Raji (cell line): Measurements from ENCODE around the gene SLC6A7.

ENCODE experiments used
- POLR2A ChIP-seq: IDR thresholded peaks from 2 replicates; pipeline ENCODE4 v1.6.1; 2011; ENCODE audit warnings: low read depth, low read length, control low read depth; ENCODE audit not compliant: insufficient read depth

Gene SLC6A7

GRCh38 chr5:150235500-150235854 lies 45.6 kb downstream of the SLC6A7 start:
- no peak for TF ChIP-seq POLR2A

DNA sequence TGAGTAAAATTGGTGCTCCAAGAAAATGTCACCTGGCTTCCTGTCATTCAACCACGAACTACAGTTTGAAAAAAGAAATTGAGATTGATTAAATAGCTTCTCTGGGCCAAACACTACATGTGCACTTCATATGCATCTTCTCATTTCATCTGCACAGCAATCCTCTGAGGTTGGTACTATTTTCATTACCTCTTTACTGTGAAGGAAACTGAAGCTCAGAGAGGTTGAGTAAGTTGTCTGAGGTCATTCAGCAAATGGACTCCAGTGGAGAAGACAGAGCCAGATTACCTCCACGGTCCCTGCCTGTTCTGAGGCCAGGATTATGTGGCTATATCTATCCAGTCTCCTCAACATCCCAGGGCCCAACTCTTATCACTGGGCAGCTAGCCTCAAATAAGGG lies 46.5 kb downstream of the SLC6A7 start:
- TF ChIP-seq POLR2A: no peak

- no peak for TF ChIP-seq POLR2A
Observed at GRCh38 chr5:150236981-150237754, 47.3 kb downstream of the SLC6A7 start.

GRCh38 chr5:150238646-150239045 lies 48.8 kb downstream of the SLC6A7 start:
- TF ChIP-seq POLR2A: no peak

GRCh38 chr5:150239099-150239793 lies 49.4 kb downstream of the SLC6A7 start:
- no peak for TF ChIP-seq POLR2A

GRCh38 chr5:150239794-150240122 lies 49.9 kb downstream of the SLC6A7 start:
- no peak for TF ChIP-seq POLR2A

GRCh38 chr5:150241298-150242160 lies 51.7 kb downstream of the SLC6A7 start:
- TF ChIP-seq POLR2A: no peak

GRCh38 chr5:150242251-150242894 lies 52.5 kb downstream of the SLC6A7 start:
- TF ChIP-seq POLR2A: no peak

DNA sequence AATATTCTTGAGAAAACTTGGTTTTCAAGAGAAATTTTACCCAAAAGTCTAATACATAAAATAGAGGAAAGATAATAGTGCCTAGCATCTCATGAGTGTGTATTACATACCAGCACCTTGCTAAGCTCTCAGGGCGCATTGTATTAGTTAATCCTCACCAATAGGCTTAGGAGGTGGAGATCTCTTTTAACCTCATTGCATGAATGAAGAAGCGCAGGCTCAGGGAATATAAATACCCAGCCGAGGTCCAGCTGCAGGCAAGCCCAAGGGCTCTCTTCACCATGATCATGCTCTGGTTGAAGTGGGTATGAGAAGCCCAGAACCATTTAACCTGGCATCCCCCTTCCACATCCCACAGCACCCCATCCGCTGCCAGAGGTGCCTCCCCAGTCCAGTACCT lies 53.7 kb downstream of the SLC6A7 start:
- no peak for TF ChIP-seq POLR2A

DNA sequence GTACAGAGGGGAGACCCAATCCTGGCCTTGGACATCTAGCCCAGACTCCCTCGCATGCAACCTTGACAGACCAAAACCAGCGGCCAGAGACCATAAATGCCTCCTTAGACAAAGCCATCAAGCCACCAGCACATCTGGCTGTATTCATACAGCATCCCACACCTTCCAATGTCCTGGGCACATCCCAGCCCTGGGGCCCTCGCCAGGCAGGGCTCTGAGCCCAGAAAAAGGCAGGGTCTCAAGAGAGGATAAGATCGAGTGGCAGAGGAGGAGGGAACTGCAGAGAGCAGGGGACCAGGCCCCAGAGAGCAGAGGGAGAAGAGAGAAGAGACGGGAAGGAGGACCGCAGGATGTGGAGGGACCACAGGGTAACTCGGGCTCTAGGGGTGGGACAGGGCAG lies 54.3 kb downstream of the SLC6A7 start:
- no peak for TF ChIP-seq POLR2A

- TF ChIP-seq POLR2A: no peak
Observed at GRCh38 chr5:150245111-150245789, 55.4 kb downstream of the SLC6A7 start.

DNA sequence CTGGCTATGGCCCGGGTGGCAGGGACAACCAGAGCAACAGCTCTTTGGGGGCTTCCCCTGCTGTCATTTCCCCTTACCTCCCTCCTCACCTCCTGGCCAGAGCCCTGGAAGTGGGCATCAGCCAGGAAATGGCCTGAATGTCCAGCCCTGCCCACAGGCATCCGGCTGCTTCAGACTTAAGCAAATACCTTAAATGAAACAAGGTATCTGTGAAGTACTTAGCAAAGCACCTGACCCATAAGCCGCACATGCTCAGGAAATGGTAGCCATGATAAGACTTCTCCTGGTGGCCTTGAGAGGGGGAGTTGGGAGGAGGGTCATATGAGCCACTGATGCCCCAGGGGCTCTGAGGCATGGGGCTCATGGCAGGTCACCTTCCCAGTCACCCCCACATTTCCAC lies 55.9 kb downstream of the SLC6A7 start:
- TF ChIP-seq POLR2A: no peak

DNA sequence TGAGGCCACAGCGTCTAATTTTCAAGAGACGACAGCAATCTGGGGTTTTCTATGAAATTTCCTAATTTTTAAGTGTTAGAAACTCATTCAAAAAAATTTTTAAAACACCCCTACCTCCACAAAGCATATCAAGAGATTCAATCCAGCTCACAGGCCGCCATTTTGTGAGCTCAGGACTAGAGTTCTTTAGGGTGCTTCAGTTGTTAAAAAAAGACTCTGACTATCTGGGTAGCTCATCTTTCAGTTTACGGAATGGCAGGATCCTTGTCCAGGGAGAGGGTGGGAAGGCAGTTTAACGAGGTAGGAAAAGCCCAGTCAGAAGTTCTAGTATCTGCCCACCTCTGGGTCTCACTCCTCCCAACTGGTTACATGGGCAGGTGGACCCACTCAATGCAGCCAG lies 56.6 kb downstream of the SLC6A7 start:
- no peak for TF ChIP-seq POLR2A

- TF ChIP-seq POLR2A: no peak
Observed at GRCh38 chr5:150246835-150247234, 57.0 kb downstream of the SLC6A7 start.

GRCh38 chr5:150247726-150248125 lies 57.9 kb downstream of the SLC6A7 start:
- TF ChIP-seq POLR2A: no peak
